ENCODE results near the gene AKAP6. TPM values are rescaled to one million over a fixed set of nuclear protein-coding genes. Genes with fewer than 3 reads are reported as not detected.

AKAP6 gene
- total and polyA plus RNA-seq, 2 of the 8 experiments (the other 6 are each of a cell fraction or from before 2014, with no cell fraction given), result 0.09 to 0.89 TPM

- Histone ChIP-seq H2BK15ac (ENCODE audit: low read length) (no peak overlapping the region), H4K8ac (ENCODE audit: extremely low read depth, insufficient read depth, low read length) (no peak overlapping the region), H2BK20ac (ENCODE audit: low read length) (no peak overlapping the region), H3K4me2 (ENCODE audit: insufficient read depth in 1 of 2, low read depth in 2 of 2, low read length in 2 of 2) (no peak overlapping the region), H3K9ac (replicated peaks in 1 of 4; ENCODE audit: extremely low read depth in 1 of 4, low read depth in 3 of 4, low read length in 3 of 4) (no peak overlapping the region), H3K79me1 (ENCODE audit: low read depth, low read length) (no peaks in the 10 kb centered on the region), H3K4me3 (ENCODE audit: extremely low read depth in 1 of 4, insufficient read depth in 2 of 4, low read depth in 3 of 4, low read length in 4 of 4) (no peak overlapping the region), H3K4ac (replicated peaks; ENCODE audit: insufficient read length, low read depth, low read length) (no peak overlapping the region), H3K27me3 (replicated peaks in 1 of 4; ENCODE audit: control insufficient read depth in 3 of 4, extremely low read depth in 1 of 4, insufficient read depth in 3 of 4, low read length in 3 of 4) (no peaks in the 10 kb centered on the region), H3K23ac (ENCODE audit: insufficient read length) (no peak overlapping the region), H3K18ac (ENCODE audit: extremely low read depth, low read length) (no peak overlapping the region), H4K91ac (replicated peaks; ENCODE audit: insufficient read length, low read length) (no peak overlapping the region), H3K4me1 (replicated peaks in 1 of 4; ENCODE audit: control insufficient read depth in 3 of 4, insufficient read depth in 4 of 4, low read length in 3 of 4) (no peaks in the 10 kb centered on the region), H3K23me2 (ENCODE audit: low read depth, low read length) (no peaks in the 10 kb centered on the region), H3K56ac (replicated peaks; ENCODE audit: insufficient read length, low read depth, low read length) (no peak overlapping the region), H2AK5ac (ENCODE audit: low read depth, low read length) (no peak overlapping the region), H3K9me3 (ENCODE audit: insufficient read depth in 2 of 2, low read depth in 1 of 2, low read length in 1 of 2) (no peaks in the 10 kb centered on the region), H3K79me2 (ENCODE audit: control insufficient read depth in 1 of 2, insufficient read depth in 2 of 2, low read length in 2 of 2) (no peaks in the 10 kb centered on the region), H3K14ac (ENCODE audit: insufficient read length) (no peak overlapping the region), H2BK12ac (ENCODE audit: low read depth, low read length) (no peak overlapping the region), H2BK120ac (replicated peaks; ENCODE audit: low read depth, low read length) (no peak overlapping the region), H3K27ac (ENCODE audit: low read depth, low read length) (no peak overlapping the region), H2AFZ (ENCODE audit: low read length) (peak overlapping the region; percentile 28), H2BK5ac (ENCODE audit: low read depth, low read length) (no peak overlapping the region), H4K20me1 (replicated peaks in 1 of 2; ENCODE audit: control insufficient read depth in 1 of 2, insufficient read depth in 2 of 2, low read length in 2 of 2) (no peaks in the 10 kb centered on the region), H4K5ac (ENCODE audit: insufficient read length, low read depth, low read length) (no peak overlapping the region), H3K36me3 (ENCODE audit: control insufficient read depth in 2 of 4, insufficient read depth in 4 of 4, low read length in 3 of 4) (no peaks in the 10 kb centered on the region)
- POLR2A ChIA-PET (ENCODE audit: partially characterized antibody), result no interaction called here
- TF ChIP-seq CBX8 (IDR thresholded peaks at IDR 0.05; ENCODE audit: borderline replicate concordance, low read depth, low read length) (no peak), KDM4A (IDR thresholded peaks at IDR 0.05; ENCODE audit: low read depth, low read length, severe bottlenecking) (no peak), SRF (IDR thresholded peaks at IDR 0.05; ENCODE audit: low read depth, low read length) (no peak), TCF12 (IDR thresholded peaks at IDR 0.05; ENCODE audit: low read depth, low read length) (no peak), TBP (IDR thresholded peaks at IDR 0.05; ENCODE audit: low read depth, low read length) (no peak), CEBPB (IDR thresholded peaks at IDR 0.05; ENCODE audit: low read depth, low read length) (no peak), TEAD4 (IDR thresholded peaks at IDR 0.05; ENCODE audit: low read depth, low read length) (no peak)
- DNase-seq (ENCODE audit: low read depth in 1 of 2, low spot score in 2 of 2), result no peak
- no peak for FAIRE-seq
- CTCF ChIA-PET (ENCODE audit: partially characterized antibody), result no interaction called here
- WGBS, 2 experiments (ENCODE audit: extremely low coverage in 1 of 2, insufficient coverage in 1 of 2, insufficient read length in 1 of 2, insufficient replicate concordance in 2 of 2, low coverage in 1 of 2, low lambda C conversion rate in 2 of 2, missing lambda C conversion rate in 1 of 2), result 94% methylated on average over 4 of the region's 4 CpGs; no CpG with 5 or more reads in 1 of the 2 experiments
Measured at GRCh38 chr14:32545095-32545494, 216.0 kb downstream of the AKAP6 start.
